ENCODE data around the gene ZNF846.

DNA sequence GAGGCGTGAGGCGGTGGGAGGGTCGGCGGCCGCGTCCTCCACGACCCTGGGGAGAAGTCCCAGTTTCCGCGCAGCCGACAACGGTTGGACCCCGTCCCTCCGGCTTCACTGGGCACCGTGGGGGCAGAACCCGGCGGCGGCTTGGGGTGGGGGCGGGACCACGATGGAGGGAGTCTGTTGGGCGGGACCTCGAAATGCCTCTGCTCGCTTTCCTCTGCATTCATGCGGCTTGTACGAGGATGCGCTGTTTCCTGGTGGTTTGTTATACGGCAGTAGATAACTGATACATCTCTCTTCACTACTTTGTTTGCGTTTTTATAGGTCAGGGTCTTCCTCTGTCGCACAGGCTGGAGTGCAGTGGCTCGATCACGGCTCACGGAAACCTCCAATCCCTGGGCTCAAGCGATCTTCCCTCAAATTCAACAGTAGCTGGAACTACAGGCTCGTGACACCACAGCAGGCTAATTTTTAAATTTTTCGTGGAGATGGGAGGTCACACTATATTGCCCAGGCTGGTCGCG is 24.6 kb upstream of the ZNF846 start:
- TF ChIP-seq CTCF (IDR thresholded peaks at IDR 0.05 in 2 of 3, conservative IDR thresholded peaks at IDR 0.05 in 1 of 3; ENCODE audit: borderline replicate concordance in 1 of 3, insufficient read depth in 1 of 3, low read depth in 2 of 3, low read length in 2 of 3) (no peak), POLR2A (IDR thresholded peaks at IDR 0.05; ENCODE audit: borderline replicate concordance, extremely low read depth, insufficient read depth, insufficient read length) (no peak), ELF1 (IDR thresholded peaks at IDR 0.05; ENCODE audit: borderline replicate concordance, low read depth) (no peak), ZBTB33 (IDR thresholded peaks at IDR 0.05; ENCODE audit: extremely low read depth, insufficient replicate concordance, low read length) (no peak), SIN3A (IDR thresholded peaks at IDR 0.05; ENCODE audit: low read depth) (no peak), TCF7L2 (IDR thresholded peaks at IDR 0.05; ENCODE audit: borderline replicate concordance, extremely low read depth, insufficient read depth, insufficient read length) (no peak), EZH2phosphoT487 (IDR thresholded peaks at IDR 0.05; ENCODE audit: borderline replicate concordance) (no peak), RAD21 (IDR thresholded peaks at IDR 0.05; ENCODE audit: low read depth) (no peak), POLR2AphosphoS5 (IDR thresholded peaks at IDR 0.05; ENCODE audit: low read depth, low read length) (no peak), EZH2 (IDR thresholded peaks at IDR 0.05) (no peak), REST (IDR thresholded peaks at IDR 0.05; ENCODE audit: low read depth) (no peak), YY1 (IDR thresholded peaks at IDR 0.05; ENCODE audit: extremely low read depth, insufficient replicate concordance, low read depth, low read length) (no peak)
- TF ChIP-seq, protein P1, sequence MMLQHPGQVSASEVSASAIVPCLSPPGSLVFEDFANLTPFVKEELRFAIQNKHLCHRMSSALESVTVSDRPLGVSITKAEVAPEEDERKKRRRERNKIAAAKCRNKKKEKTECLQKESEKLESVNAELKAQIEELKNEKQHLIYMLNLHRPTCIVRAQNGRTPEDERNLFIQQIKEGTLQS (IDR thresholded peaks at IDR 0.05): no peak

All from HCT116 (cell line).